HG02884 (cell line): ENCODE data around the gene CDC40.
A peak's percentile ranks its signal among the peaks of the same experiment; 100 is the strongest.
"Not testable (repeated sequence)": the region's sequence is repeated elsewhere in the genome, so short reads cannot be mapped to it uniquely, and the experiment has no call there.

Experiments
- ATAC-seq: cut with Tn5 transposase; IDR thresholded peaks from one replicate; pipeline ENCODE4 v1.9.1; 2021; ENCODE audit warnings: mild to moderate bottlenecking, moderate library complexity; ENCODE audit not compliant: unreplicated experiment

The CDC40 gene

DNA sequence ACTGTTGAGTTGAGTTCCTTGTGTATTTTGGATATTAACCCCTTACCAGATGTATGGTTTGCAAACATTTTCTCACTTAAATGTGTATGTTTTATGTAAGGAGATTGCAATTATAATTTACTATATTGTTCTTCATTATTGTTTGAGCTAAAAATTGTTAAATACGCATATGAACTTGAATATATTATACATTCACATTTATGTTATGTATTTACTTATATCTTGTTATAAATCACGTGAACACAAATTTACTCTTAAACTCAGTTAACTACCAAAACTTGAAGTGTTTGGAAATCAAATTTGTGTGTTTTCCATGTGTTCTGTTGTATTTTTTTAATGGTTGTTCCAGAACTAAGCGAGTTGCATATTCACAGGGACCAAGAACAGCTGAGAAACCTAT, 18.3 kb downstream of the CDC40 start:
- ATAC-seq: no peak

DNA sequence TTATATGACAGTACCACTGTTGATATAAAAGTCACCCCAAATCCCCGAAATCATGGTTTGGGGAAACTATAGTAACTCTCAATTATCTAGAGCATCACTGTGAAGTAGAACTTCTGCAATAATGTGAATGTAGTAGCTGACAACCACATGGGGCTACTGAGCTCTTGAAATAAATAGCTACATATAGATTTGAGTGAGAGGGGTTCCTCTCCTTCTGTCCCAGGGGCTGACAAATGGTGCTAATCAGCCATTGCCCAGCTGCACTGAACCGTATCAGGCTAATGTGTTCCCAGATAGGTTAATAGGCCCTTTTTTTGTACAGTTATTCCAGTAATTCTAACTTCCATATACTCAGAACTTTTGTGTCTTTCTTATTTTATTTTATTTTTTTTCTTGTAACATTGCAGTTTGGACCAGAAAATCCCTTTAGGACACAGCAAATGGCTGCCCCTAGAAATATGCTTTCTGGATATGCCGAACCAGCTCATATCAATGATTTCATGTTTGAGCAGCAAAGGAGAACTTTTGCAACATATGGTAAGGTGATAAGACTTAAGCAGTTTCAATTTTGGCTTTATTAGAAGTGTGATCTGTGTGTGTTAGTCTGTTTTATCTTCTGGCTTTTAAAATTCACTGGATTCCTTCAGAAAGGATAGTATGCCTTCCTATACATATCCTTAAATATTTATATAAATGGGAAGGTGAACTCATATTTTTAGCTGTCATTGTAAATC, 21.1 kb downstream of the CDC40 start:
- no peak for ATAC-seq

DNA sequence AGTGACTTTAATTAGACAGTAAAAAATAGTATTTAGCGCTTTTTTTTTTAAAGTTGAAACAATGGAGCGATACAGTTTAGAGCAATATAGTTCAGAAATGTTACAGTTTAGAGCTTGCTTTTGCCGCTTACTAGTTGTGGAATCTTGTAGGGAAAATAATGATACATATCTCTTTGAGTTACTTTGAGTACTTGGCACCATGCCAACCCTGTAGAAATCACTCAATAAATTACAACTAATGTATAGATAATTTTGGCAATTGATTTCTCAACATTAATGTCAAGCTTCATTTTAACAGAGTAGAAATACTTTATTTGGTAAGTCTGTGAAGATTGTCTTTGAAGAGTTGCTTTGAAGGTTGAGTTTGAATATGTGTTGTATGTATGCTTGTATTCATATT, 27.4 kb downstream of the CDC40 start:
- ATAC-seq: no peak

DNA sequence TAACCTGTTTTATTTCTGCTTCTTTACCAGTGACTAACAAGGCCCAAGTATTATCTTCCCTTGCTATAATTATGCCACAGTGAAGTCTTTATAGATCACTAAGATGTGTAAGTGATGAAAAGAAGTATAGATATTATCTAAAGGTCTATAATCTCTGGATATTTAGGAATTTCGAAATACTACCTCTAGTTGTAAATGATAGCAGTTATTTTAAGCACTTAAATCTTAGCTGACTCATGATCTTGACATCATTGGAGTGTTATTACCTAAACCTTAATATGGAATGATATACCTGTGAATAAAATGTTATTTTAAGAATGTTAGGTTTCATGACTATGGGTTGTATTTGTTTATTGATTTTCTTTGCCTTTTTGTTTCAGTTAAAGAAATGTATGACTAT, 31.5 kb downstream of the CDC40 start:
- no peak for ATAC-seq

DNA sequence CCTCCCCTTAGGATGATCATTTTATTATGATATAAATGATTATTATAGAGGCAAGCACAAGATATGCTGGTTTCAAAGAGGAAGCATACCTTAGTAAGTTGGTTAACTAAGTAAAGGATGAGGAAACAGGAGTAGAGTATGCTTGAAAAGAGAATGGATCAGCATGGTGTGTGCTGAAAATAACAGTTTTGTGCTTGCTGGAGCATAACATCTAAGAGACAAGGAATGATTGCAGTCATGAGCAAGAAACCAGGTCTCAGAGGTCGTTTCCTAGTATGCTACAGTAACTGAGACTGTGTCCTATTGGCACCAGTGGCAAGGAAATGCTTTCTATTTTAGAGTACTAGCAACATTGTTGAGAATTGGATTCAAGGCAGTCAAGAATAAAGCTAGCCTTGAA, 34.1 kb downstream of the CDC40 start:
- ATAC-seq: no peak

DNA sequence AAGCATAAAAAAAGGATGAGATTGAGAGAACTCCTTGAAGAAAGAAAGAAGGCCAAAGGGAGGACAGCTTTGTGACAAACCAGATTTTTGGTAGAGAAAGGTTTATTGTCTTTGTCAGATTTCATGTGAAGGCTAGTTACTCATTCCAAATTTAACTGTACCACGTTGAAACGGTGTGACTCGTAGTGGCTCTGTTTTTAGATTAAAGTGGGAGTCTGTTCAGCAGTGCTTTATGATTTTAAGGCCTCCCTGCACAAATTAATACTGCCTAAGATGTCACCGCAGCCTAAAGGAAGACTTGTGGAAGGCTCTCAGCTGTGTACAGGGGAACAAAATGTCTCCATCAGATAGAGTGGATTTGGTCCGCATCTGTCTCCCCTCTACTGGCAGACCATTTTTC, 35.9 kb downstream of the CDC40 start:
- ATAC-seq: no peak

DNA sequence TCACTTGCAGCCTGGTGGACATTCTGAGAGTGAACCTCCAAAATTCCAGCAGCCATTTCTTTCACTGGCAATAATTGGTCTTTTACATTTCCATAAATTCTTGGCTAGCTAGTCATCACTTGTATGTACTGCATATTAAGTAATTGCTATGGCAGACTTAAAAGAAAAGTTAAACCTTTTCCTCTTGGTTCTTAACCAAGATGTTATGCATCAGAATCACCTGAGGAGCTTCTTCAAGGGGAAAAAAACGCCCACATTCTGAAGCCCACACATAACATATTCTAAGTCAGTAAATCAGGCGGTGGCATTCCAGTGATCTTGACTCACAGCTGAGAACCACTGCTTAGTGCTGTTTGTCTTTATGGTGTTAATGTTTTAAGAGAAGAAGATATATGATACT, 37.0 kb downstream of the CDC40 start:
- ATAC-seq: no peak

DNA sequence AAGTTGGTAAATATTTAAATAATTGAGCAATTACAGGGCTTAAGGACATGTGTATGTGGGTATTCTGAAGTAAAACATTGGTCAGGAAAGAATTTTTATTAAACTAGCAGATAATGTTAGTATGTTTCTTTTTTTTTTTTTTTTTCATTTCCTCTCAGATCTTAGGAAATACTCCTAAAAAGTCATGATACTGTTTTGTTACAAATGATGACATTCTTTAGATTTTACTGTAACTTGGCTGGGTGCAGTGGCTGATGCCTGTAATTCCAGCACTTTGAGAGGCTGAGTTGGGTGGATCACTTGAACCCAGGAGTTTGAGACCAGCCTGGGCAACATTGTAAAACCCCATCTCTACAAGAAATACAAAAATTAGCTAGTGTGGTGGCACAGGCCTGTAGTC, 41.5 kb downstream of the CDC40 start:
- ATAC-seq: no peak

DNA sequence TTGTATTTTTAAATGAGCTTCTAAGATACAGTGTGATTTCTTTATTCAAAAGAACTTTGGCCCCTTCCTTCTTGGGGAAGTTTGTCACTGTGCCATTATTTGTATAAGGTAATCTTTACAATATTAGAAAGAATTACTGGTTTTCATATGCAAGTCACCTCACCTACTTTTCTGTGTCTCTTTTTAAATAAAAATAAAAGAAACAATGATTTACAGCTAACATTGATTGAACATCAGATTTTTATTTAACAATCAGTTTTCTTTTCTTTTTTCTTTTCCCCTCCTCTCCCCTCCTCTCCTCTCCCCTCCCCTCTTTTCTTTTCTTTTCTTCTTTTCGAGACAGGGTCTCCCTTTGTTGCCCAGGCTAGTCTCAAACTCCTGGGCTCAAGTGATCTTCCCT, 46.0 kb downstream of the CDC40 start:
- ATAC-seq: no peak

DNA sequence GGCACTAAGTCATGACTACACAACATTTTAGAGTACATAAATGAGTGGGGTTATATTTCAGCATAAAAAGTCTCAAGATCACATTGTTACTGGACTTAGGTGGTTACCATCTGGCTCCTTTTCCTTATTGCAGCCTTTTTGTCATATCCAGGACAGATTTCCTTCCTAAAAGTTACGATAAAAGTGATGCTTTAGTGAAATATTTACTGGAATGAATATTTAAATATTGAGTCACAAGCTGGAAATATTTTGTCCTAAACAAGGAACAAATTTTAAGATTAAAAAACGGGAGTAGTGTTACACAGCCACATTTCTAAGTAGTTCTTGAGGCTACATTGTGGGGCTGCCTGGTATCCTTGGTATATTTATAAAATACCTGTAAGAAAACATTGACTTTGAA, 52.2 kb downstream of the CDC40 start:
- ATAC-seq: no peak

DNA sequence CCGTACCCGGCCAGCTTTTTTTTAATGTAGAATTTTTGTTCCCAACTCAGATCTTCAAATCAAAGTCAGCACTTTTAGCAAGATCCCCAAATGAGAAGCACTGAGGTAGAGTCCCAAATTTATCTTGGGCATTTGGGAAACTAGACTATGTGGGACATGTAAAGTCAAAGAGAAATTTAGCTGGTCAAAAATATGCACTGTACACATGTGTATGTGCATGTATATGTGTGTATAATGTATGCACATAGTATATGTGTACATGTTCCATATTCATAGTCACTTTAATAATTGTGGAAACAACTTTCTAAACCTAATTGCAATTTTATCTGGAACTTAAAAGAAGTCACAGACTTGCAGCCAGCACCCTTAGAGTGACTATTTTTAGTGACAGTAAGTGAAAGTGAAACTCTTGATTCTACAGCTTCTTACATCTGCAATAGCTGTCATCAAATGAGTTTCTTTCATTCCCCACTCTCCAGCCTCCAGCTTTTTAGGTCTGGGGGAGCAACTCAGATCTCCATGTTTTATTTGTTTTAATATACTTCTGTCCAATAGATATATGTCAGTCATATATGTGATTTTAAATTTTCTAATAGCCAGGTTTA, 53.6 kb downstream of the CDC40 start:
- peak; percentile 95 for ATAC-seq

DNA sequence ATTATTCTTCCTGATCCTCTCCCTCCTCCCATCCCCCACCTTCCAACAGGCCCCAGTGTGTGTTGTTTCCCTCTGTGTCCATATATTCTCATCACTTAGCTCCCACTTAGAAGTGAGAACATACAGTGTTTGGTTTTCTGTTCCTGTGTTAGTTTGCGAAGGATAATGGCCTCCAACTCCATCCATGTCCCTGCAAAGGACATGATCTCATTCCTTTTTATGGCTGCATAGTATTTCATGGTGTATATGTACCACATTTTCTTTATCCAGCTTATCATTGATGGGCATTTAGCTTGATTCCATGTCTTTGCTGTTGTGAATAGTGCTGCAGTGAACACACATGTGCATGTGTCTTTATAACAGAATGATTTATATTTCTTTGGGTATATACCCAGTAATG, 55.8 kb downstream of the CDC40 start:
- not testable (repeated sequence) for ATAC-seq

DNA sequence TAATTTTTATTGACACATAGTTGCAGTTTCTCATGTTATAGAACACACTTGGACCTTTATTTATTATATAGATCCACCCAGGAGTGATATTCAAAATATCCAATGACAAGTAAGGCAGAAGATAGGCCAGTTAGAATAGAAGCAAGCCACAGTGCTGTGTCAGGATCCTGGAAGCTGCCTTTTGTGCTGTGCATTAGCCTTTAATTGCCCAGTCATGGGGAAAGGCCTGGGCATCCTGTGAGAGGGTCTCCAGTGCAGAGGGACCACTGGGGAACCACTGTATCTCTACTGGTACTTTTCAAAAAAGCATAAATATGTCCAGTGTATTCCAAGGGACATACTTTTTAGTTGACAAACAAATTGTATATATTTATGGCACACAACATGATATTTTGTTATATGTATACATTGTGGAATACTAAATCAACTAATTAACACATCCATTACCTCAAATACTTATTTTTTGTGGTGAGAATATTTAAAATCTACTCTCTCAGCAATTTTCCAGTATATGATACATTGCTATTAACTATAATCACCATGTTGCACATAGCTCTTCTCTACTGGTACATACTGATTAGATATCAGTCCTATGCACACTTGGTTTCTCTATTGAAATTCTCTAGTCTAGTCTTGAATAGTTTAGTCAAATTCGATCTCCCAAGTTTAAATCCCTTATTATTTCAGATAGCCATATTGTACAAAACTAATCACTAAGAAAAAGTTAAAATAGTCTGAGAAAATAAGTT, 59.5 kb downstream of the CDC40 start:
- no peak for ATAC-seq

DNA sequence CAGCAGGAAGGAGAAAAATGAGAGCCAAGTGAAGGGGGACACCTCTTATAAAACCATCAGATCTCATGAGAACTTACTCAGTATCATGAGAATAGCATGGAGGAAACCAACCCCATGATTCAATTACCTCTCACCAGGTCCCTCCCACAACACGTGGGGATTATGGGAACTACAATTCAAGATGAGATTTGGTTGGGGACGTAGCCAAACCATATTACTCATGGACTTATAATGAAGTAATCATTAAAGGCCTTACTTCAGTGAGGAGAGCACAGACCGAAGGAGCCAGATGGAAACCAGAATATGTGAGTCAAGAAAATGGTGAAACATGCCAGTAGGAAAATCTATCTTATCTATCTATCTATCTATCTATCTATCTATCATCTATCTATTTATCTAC, 64.4 kb downstream of the CDC40 start:
- not testable (repeated sequence) for ATAC-seq

DNA sequence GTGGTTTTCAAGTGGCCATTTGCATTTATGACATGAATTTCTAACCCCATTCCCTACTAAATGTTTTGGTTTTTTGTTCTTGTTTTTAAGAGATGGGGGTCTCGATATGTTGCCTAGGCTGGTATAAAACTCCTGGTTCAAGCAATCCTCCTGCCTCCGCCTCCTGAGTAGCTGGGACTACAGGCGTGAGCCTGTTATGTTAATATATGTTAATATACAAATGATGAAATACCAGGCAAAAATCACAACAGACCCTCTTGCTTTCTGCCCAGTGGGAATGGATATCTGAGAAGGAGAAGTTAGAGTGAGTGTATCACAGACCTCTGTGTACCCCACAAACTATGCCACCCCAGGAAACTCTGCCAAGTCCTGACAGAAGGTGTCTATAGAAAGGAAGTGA, 66.2 kb downstream of the CDC40 start:
- ATAC-seq: no peak

DNA sequence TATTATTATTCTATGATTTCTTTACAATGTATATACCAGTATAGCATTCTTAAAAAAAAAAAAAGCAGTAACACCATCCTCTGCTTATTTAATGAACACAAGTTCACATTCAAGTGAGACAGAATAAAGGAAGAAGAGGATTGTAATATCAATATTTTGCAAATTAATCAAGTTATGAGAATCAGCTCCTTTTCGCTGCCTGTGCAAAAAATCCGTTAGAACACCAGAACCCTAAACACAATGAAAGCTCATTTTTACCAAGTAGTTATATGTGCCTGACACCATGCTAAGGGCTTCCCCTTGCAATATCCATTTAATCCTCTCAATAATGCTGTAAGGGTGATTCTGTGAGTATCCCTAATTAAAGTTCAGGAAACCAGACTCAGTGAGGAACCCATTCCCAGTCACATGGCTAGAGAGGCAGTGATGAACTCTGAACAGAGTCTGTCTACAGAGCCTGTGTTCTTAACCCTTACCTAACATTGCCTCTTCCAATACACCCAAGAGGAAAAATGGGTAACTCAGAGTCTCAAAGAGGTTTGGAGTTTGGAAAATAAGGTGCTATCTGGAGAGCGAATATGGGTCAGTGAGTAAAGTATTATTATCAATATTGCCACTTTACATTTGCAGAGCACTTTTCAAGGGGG, 66.8 kb downstream of the CDC40 start:
- ATAC-seq: no peak

DNA sequence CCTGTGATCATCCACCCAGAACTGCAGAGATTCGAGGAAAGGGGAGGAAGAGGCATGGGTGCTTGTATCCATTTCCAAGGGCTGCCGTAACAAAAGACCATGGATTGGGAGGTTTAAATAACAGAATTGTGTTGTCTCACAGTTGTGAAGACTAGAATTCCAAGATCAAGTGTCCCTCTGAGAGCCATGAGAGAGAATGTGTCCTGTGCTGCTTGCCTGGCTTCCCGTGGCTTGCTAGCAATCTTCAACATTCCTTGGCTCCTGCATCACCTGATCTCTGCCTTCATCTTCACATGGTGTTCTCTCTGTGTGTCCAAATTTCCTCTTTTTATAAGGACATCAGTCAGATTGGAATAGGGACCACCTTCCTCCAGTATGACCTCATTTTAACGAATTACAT, 69.8 kb downstream of the CDC40 start:
- ATAC-seq: no peak

DNA sequence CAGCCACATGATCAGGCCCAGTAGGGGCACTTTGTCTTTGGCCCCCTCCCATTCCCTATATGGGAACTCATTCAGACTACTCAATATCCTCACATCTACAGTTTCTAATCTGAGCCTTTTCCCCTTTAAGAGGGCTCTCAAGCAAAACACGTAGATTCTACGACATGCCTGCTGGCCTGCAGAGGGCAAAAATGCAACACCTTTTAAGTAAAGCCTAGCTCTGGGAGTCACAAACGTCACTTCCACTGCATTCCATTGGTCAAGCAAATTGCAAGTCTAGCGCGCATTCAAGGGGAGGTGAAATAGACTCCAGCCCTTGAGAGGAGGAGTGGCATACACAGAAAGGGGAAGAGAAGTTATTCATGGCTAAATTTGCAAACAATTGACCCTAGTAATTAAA, 70.6 kb downstream of the CDC40 start:
- no peak for ATAC-seq

DNA sequence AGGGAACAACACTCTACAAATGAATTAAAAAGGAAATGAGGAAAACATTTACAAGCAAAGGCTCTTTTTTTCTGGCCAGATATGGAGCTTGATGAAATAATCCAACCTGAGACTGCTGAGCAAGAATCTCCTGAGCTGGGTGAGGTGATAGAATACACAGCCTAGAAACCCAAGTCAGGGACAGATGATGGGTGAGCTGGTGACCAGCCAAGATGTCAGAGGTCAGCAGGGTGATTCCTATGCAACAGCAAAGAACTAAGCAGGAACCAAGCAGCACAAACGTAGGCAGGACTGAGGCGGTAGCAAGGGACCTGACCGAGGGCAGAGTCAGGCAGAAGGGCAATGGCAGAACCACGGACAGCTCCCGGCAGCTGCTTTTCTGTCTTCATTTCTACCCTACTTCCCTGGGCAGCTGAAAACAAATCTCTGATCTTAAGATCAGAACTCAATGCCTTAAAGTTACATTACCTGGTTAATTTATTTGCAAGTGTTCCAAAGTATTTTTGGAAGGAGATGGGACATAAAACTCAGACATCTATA, 75.1 kb downstream of the CDC40 start:
- no peak for ATAC-seq

DNA sequence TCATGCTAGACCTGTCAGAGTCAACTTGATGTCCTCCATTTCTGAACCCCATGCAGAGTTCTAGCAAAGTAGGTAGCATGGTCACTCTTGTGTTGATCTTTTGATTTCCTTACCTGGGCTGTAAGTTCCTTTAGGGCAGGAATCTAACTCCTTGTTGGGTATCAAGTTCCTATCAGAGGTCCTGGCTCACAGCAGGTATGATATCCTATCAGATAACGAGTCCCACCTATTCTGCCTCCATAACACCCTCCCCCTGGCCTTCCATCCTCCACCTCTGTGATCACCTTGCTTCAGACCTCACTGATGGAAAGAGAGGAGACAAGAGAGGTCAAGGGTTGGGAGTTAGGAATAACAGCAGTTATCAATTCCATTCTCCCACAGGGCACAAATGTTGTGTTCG, 76.1 kb downstream of the CDC40 start:
- ATAC-seq: no peak

DNA sequence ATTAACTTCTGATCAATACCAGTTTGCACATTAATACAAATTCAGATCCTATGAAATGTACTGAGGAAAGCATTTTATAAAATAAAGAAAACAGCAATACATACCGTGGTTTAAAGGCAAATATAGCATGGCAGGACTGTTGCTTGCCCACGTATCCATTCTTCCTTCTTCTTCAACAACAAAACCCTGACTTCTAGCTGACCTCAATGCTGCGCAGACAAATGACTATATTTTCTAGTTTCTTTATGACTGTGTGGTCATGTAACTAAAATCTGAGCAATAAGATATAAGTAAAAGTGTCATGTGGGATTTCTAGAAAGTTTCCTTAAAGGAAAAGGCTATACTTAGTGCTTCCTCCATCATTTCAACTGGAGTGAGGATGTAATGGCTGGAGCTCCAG, 85.0 kb downstream of the CDC40 start:
- no peak for ATAC-seq

DNA sequence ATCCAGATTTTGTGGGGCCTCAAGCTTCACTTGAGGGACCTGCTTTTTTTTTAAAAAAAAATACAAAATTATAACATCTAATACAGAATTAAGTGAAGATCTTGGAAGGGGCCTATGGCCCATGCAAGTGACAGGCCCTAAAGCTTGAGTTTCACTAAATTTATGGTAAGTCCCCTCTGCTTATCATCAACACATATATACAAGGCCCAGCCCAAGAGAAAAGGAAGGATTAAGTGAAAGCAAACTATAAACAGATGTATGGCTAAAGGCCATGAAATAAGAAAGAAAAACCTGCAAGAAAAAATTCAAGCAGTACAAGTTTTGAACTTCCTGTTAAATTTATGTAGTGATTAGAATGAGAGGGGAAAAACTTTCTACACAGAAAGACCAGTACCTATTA, 86.8 kb downstream of the CDC40 start:
- ATAC-seq: no peak
